Thyroid gland (tissue), 4 donors: ENCODE results near the gene MICU2.

ENCODE experiments used
- POLR2A ChIP-seq, 2 donors: fragments of 450-650 bp; IDR thresholded peaks; one replicate each; pipeline ENCODE4 v1.6.1; 2017; ENCODE audit warnings: antibody characterized with exemption in 2 of 2, mild to moderate bottlenecking in 2 of 2, moderate library complexity in 1 of 2
- TF ChIP-seq, protein P1 (sequence below), 6 experiments: fragments of 200-600 bp in 3 of 6; fragments of 450-650 bp in 3 of 6; sonication (generic) in 3 of 6; IDR thresholded peaks; one replicate each; pipeline ENCODE4 v1.5.1; 2016 to 2019; ENCODE audit warnings: antibody characterized with exemption in 6 of 6, mild to moderate bottlenecking in 2 of 6, inconsistent platforms in 1 of 6, moderate library complexity in 1 of 6

DNA sequence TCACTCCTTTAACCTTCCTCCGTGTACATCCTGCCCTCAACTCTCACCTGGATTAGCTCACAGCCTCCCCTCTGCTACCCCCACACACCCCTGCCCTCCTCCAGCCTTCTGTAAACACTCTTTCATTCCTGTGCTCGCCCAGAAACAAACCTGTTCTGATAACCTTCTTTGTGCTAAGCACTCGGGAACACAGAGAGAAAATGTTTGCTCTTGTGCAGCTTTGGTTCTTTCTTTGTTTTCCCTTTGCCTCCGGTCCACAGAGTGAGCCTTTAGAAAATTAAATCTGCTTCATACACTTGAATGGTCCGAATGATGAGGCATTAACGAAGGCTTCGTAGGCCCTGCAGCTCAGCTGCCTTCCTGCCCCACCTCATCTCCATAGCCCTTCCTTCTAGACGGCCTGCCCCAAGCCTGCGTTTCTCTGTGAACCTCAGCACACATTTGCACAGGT lies 138.2 kb downstream of the MICU2 start:
- TF ChIP-seq, protein P1, sequence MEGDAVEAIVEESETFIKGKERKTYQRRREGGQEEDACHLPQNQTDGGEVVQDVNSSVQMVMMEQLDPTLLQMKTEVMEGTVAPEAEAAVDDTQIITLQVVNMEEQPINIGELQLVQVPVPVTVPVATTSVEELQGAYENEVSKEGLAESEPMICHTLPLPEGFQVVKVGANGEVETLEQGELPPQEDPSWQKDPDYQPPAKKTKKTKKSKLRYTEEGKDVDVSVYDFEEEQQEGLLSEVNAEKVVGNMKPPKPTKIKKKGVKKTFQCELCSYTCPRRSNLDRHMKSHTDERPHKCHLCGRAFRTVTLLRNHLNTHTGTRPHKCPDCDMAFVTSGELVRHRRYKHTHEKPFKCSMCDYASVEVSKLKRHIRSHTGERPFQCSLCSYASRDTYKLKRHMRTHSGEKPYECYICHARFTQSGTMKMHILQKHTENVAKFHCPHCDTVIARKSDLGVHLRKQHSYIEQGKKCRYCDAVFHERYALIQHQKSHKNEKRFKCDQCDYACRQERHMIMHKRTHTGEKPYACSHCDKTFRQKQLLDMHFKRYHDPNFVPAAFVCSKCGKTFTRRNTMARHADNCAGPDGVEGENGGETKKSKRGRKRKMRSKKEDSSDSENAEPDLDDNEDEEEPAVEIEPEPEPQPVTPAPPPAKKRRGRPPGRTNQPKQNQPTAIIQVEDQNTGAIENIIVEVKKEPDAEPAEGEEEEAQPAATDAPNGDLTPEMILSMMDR (IDR thresholded peaks at IDR 0.05), result no peak
- TF ChIP-seq POLR2A (IDR thresholded peaks at IDR 0.05), result no peak
